NCI-H2196 (cell line): ENCODE data around the gene MAD1L1.

Source experiments
- DNase-seq: peaks from one replicate; lab custom pipeline; 2025; ENCODE audit not compliant: unreplicated experiment; lab: John Stamatoyannopoulos, UW

MAD1L1 gene

GRCh38 chr7:2201686-2202360 is 30.9 kb downstream of the MAD1L1 start:
- DNase-seq: no peak

- DNase-seq: no peak
Observed at GRCh38 chr7:2201128-2201527, 31.6 kb downstream of the MAD1L1 start.

GRCh38 chr7:2200584-2200980 is 32.2 kb downstream of the MAD1L1 start:
- no peak for DNase-seq

GRCh38 chr7:2199956-2200583 is 32.7 kb downstream of the MAD1L1 start:
- DNase-seq: no peak

- no peak for DNase-seq
Observed at GRCh38 chr7:2199528-2199927, 33.2 kb downstream of the MAD1L1 start.

GRCh38 chr7:2198760-2199159 is 34.0 kb downstream of the MAD1L1 start:
- DNase-seq: no peak

GRCh38 chr7:2198206-2198605 is 34.5 kb downstream of the MAD1L1 start:
- peak; percentile 93 for DNase-seq

GRCh38 chr7:2197436-2198155 is 35.1 kb downstream of the MAD1L1 start:
- no peak for DNase-seq

GRCh38 chr7:2196381-2197378 is 36.1 kb downstream of the MAD1L1 start:
- DNase-seq: peak; percentile 21

GRCh38 chr7:2195400-2196246 is 37.1 kb downstream of the MAD1L1 start:
- DNase-seq: peak; percentile 90

- peak; percentile 39 for DNase-seq
Observed at GRCh38 chr7:2193575-2194305, 39.0 kb downstream of the MAD1L1 start.

GRCh38 chr7:2192831-2193534 is 39.8 kb downstream of the MAD1L1 start:
- DNase-seq: peak; percentile 75

- DNase-seq: no peak
Observed at GRCh38 chr7:2191016-2191415, 41.7 kb downstream of the MAD1L1 start.

GRCh38 chr7:2190531-2190930 is 42.2 kb downstream of the MAD1L1 start:
- no peak for DNase-seq

GRCh38 chr7:2186166-2186565 is 46.6 kb downstream of the MAD1L1 start:
- DNase-seq: no peak

GRCh38 chr7:2185715-2186114 is 47.0 kb downstream of the MAD1L1 start:
- DNase-seq: no peak

GRCh38 chr7:2182461-2182860 is 50.3 kb downstream of the MAD1L1 start:
- no peak for DNase-seq

- no peak for DNase-seq
Observed at GRCh38 chr7:2181077-2181854, 51.5 kb downstream of the MAD1L1 start.
